HG02973 (cell line): ENCODE measurements around the gene GPRIN3.
"Not testable (repeated sequence)": the region's sequence is repeated elsewhere in the genome, so short reads cannot be mapped to it uniquely, and the experiment has no call there.

Experiments
- ATAC-seq: cut with Tn5 transposase; IDR thresholded peaks from one replicate; pipeline ENCODE4 v1.9.1; 2021; ENCODE audit warnings: moderate library complexity; ENCODE audit not compliant: unreplicated experiment

GPRIN3 gene

DNA sequence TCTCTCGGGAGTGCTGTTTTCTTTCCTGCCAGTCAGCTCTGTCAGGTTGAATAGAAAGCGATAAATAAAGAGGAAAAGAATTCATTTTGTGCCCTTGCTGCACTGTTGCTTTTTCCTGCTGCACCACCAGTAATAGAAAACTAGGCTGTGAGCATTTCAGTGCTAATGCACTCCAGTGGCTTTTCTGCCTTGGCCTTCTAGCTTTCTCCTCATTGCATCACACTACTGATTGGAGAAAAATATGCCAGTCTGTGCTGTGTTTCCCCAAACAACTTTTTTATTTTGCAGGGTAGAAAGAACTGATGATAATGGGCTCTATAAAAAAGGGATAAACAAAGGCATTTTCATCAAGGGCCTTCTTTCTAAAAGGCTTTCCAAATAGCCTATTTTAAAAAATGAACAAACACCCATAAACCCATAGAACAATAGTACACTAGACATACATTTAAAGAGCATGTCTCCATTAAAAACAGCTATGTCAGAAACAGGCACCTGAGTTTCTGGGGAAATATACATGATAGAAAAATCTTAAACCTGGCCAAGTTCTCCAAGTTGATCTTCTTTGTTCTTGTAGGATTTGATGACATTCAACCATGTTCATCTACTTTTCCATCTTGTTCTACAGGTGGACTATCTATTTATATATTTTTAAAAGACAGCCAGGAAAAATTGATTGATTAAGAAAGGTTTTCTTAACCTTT, 86.3 kb downstream of the GPRIN3 start:
- ATAC-seq, result no peak

DNA sequence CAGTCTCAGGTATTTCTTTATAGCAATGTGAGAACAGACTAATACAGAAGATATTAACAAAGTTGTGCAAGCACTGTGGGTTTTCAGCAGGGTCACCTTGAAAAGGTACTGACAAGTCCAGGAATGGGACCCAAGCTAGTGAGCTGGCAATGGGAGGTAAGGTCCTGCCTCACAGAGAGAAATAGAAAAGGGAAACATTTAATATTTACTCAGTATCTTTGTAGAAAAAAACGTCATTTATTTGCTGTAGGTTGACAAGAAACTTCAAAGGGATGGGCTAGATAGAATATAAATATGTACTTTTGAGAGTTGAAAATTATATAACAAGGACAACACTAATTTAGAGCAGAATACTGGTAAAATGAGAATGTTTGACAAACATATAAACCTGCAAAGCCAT, 89.0 kb downstream of the GPRIN3 start:
- ATAC-seq, result no peak

DNA sequence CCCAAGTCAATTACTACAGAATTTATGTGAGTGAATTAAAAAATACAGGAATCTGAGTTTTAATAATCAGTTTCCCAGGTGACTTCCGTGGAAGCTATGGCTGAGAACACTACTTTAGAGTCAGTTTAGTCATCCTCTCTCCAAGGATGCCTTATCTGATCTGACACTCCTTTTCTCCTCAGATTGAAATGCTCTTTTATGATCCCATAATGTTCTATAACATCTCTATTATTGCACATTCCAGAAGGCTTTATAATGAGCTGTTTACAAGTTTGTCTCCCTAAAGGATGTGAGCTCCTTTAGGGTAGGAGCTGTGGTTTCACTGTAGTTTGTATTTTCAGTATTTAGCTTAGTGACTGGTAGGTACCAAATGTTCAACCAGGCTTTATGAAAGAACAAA, 90.0 kb downstream of the GPRIN3 start:
- no peak for ATAC-seq

DNA sequence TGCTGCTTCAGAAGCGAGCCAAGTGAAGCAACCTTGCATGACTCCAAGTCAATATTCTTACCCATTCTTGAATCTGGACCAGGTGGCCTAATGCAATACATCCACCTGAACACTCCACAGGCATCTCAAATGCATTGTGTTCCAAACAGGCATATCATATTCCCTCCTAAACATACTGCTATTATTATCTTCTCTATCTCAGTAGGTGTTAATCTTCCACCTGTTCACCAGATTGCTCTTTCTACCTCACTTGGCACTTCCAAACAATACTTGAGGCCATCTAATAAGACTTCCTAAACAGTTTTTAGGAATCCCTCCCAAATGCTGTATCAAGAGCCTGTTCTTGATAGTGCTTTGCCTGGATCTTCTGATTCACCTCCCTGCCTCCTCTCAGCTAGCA, 90.7 kb downstream of the GPRIN3 start:
- no peak for ATAC-seq

DNA sequence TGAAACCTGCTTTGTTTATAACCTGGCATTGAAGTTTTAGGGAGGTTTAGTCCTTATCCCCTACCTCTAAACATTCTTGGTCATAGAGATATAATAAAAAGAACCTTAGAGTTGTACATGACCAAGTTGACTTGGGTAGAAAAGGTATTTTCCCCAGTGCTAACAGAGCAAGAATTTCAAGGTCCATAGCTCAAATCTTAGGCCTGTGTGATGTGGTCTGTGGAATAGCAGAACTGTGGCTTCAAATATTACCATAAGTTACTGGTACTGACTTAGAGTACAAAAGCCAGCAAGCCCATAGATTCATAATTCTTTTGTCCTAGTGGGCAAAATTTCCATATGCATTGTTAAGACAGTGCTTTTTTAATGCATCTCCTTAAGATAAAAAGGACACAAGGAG, 91.2 kb downstream of the GPRIN3 start:
- no peak for ATAC-seq

DNA sequence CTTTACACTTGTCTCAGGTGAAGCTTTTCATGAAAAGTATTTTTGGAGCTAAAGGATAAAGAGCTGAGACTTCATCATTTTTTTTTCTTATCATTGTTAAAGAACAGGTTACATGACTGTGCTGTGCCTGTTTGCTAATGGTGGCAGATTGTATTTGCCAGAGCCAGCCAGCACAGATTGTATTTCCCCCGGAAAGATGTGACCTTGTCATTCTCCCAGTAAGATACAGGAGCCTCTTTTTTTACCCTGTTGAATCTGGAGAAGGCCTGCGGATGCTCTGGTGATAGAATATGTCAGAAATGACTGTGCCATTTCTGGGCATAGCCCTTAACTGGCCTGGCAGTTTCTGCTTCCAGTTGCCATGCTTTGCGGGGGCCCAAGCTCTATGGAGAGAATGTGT, 91.9 kb downstream of the GPRIN3 start:
- ATAC-seq, result no peak

DNA sequence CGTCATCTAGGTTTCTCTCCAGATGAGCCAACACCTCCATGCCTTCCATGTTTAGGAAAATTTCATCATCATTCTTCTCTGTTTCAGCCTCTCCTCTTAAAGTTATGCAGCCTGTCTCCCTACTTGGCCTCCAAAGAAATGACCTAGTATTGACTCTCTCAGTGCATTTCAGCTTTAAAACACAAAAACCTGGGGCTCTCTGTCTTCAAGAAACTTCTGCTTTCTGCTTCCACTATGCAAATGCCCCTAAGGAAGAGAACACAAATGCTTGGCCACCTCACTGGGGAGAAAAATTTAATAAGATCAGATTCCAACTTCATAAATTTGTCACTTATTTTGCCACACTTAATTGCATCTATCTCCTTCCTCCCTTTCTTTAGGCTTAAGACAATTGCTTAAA, 93.3 kb downstream of the GPRIN3 start:
- no peak for ATAC-seq

DNA sequence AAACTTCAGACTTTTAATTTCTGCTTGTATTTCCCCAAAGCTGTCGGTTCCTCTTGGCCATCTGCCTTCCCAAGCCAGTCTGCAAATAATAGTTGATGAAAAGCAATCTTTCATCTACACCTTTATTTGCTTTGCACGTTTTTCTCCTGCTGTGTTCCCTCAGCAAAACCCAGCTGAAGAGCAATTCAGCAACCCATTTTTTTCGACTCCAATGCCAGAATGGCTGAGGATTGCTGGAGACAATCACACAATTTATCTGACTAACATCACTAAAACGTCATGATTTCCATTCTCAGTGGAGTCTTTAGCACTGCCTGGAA, 94.3 kb downstream of the GPRIN3 start:
- ATAC-seq, result no peak

DNA sequence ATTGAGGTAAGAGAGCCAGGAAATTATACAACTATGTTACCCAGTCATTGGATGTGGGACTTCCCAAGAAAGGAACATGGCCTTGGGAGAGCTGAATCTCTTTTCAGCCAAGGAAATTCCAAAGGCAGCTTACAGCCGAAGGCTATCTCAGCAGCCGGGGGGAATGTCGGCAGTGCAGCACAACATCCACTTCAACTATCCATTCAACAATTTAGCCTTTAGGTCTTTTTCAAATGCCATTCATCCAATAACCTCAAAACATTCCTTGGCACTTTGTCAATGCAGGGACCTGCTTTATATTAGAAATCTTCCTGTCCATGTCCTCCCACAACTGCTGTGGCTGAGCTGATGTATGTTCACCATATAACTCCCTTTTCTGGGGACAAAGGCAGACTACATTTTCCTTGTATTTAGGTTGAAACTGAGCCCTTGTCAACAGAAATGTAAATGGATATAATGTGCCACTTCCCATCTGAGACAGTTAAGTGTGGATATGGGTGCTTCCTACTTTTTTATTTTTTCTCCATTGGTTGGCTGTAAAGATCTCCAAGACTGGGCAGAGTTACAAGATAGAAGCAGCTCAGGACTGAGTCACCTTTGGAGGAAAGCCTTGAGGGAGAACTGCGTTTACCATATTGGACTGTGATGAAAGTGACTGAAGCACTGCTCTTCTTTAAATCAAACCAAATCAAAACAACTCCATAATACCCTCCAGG, 94.8 kb downstream of the GPRIN3 start:
- ATAC-seq, result no peak

DNA sequence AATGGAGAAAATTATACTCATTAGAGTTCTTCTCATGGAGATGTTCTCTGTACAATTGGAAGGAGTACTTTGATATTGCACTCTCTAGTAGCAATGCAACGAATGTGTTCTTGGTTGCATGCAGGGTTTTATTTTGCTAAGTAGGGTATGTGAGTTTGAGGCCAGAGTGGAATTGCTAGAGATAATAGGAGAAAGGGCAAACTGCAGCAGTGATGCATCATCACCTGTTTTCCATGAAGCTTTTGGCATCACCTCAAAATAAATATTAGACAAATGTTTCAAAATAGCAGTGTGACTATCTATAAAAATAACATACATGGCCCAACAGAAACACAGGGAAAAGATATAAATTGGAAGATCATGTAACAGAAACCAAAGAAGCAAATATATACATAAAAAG, 103.0 kb downstream of the GPRIN3 start:
- ATAC-seq, result no peak

DNA sequence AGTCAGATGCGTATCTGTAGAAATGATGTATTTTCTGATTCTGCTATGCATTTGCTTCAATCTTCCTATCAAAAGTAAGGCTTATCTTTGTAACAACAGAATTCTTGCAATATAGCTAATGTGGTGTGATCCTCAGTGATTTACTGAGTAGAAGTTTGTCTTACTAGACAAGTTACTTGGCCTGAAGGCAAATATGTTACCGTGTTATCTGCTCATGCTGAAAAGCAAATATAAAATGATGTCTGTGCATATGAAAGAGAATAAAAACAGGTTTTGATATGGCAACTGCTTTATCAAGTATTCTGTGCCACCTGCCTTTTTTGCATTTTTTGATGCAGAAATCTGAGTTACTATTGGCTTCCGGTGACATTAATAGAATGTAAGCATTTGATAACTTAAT, 103.7 kb downstream of the GPRIN3 start:
- no peak for ATAC-seq

DNA sequence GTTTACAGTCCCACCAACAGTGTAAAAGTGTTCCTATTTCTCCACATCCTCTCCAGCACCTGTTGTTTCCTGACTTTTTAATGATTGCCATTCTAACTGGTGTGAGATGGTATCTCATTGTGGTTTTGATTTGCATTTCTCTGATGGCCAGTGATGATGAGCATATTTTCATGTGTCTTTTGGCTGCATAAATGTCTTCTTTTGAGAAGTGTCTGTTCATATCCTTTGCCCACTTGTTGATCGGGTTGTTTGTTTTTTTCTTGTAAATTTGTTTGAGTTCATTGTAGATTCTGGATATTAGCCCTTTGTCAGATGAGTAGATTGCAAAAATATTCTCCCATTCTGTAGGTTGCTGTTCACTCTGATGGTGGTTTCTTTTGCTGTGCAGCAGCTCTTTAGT, 108.2 kb downstream of the GPRIN3 start:
- not testable (repeated sequence) for ATAC-seq

DNA sequence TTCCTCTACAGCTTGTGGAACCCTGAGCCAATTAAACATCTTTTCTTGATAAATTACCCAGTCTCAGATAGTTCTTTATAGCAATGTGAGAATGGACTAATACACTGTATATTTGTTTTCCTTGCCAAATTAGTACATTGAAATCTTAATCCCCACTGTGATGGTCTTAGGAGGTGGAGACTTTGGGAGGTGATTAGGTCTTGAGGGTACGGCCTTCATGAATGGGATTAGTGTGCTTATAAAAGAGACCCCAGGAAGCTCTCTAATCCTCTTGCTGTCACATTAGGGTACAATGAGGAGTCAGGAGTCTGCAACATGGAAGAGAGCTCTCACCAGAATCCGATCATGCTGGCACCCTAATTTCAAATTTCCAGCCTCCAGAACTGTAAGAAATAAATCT, 109.7 kb downstream of the GPRIN3 start:
- no peak for ATAC-seq

DNA sequence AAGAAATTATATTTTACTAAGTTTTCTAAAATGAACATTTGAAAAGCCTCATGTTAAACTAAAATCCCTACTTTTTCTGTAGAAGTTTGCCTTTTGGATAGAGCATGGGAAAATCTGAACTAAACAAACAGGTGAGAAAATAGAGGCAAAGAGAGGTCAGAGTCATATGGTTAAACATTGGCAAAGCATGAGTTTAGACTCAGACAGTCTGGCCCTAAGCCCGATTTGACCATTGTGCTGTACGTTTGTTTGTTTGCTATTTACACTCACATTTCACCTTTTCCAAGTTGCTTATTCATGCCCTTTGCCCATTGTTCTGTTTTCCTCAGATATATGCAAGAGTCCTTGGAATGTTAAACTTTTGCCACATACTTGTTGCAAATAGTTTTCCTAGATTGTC, 110.9 kb downstream of the GPRIN3 start:
- no peak for ATAC-seq

DNA sequence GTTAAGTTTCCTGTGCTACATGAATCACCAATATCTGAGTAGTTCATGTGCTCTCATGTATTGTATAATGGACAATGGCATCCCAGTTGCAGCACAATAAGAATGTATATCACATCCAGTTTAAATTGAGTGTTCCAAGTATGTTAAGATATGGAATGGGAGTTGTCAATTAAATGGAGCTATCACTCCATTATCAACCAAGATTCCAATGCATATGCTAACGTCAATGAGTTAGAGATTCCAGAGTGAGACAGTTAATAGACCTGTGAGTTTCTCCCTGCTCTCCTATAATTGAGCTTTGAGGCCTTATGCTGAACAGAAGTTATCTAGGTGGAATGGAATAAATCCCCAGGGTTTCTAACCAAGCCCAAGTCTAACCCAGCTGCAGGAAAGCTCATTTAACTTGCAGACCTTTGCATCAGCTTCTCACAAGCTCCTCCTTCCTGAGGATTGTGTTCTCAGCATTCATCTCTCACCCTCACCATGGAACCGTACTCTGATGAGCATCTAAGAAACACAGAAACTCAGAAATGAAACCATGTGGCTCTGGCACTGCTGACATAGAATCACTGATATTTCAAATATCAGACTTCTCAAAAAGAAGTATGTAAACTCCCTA, 111.4 kb downstream of the GPRIN3 start:
- no peak for ATAC-seq

DNA sequence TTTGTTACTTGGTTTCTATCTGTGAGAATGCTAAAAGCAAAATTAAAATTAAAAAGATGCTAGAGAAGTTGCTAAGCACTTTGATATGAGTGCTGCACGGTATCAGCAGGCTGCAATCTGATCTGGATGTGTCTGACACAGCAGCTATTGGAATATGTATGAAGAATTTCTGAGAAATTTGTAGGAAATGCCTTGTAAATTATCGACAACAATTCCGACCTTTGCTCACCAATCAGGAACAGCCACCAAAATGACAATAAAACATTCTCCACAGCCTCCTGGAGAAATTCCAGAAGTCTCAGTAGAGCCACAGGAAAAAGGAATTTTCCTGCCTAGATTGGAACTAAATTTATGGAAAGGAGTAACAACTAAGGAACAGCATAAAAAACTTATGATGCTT, 113.8 kb downstream of the GPRIN3 start:
- ATAC-seq, result no peak
